ENCODE results near the gene LRRC27.

The LRRC27 gene

GRCh38 chr10:132357286-132358058 is 25.5 kb downstream of the LRRC27 start:
- Histone ChIP-seq H3K14ac (ENCODE audit: low read length in 2 of 2) (no peak overlapping the region), H3K18ac (ENCODE audit: low read depth in 1 of 2, low read length in 2 of 2) (no peak overlapping the region), H3K9me3 (ENCODE audit: control insufficient read depth, low read length) (no peaks in the 10 kb centered on the region), H3K23ac (ENCODE audit: low read length in 2 of 2) (no peak overlapping the region), H3K4me3 (ENCODE audit: insufficient read depth in 1 of 2, low read depth in 1 of 2, low read length in 2 of 2) (no peak overlapping the region), H4K8ac (ENCODE audit: low read length) (no peak overlapping the region), H2AFZ (ENCODE audit: low read depth, low read length) (no peak overlapping the region), H3K4ac (ENCODE audit: low read depth in 1 of 2, low read length in 2 of 2) (no peak overlapping the region), H3K79me1 (replicated peaks; ENCODE audit: low read length, poor library complexity, severe bottlenecking) (no peaks in the 10 kb centered on the region), H2AK5ac (ENCODE audit: low read length, severe bottlenecking) (no peak overlapping the region), H2BK12ac (ENCODE audit: low read length in 2 of 2) (no peak overlapping the region), H2BK5ac (ENCODE audit: low read depth, low read length, poor library complexity, severe bottlenecking) (no peak overlapping the region), H3K27ac (ENCODE audit: low read length, poor library complexity, severe bottlenecking) (no peak overlapping the region), H2BK15ac (ENCODE audit: low read depth, poor library complexity, severe bottlenecking) (no peak overlapping the region), H3K9ac (ENCODE audit: low read length) (no peak overlapping the region), H3K4me1 (ENCODE audit: control insufficient read depth, insufficient read depth, low read depth, low read length) (peaks cover 5% of the 10 kb centered on the region), H4K91ac (ENCODE audit: low read length) (no peak overlapping the region), H2BK120ac (ENCODE audit: low read depth, low read length) (no peak overlapping the region), H3K4me2 (ENCODE audit: low read length, poor library complexity, severe bottlenecking) (no peak overlapping the region), H3K27me3 (ENCODE audit: control insufficient read depth in 1 of 2, insufficient read depth in 1 of 2, low read length in 2 of 2) (no peaks in the 10 kb centered on the region), H3K36me3 (ENCODE audit: control insufficient read depth in 1 of 2, insufficient read depth in 2 of 2, low read depth in 1 of 2, low read length in 2 of 2) (peaks cover 14 to 43% of the 10 kb centered on the region in 2 experiments)
- WGBS = 95% methylated on average over 14 of the region's 15 CpGs
- no peak for DNase-seq

GRCh38 chr10:132359305-132360040 is 27.5 kb downstream of the LRRC27 start:
- Histone ChIP-seq H4K8ac (ENCODE audit: low read length) (no peak overlapping the region), H3K4ac (ENCODE audit: low read depth in 1 of 2, low read length in 2 of 2) (no peak overlapping the region), H2BK120ac (ENCODE audit: low read depth, low read length) (no peak overlapping the region), H3K9ac (ENCODE audit: low read length) (no peak overlapping the region), H3K23ac (ENCODE audit: low read length in 2 of 2) (no peak overlapping the region), H2BK5ac (ENCODE audit: low read depth, low read length, poor library complexity, severe bottlenecking) (no peak overlapping the region), H3K9me3 (ENCODE audit: control insufficient read depth, low read length) (no peaks in the 10 kb centered on the region), H3K27me3 (ENCODE audit: control insufficient read depth in 1 of 2, insufficient read depth in 1 of 2, low read length in 2 of 2) (no peaks in the 10 kb centered on the region), H2BK15ac (ENCODE audit: low read depth, poor library complexity, severe bottlenecking) (no peak overlapping the region), H3K18ac (ENCODE audit: low read depth in 1 of 2, low read length in 2 of 2) (no peak overlapping the region), H3K27ac (ENCODE audit: low read length, poor library complexity, severe bottlenecking) (no peak overlapping the region), H2BK12ac (ENCODE audit: low read length in 2 of 2) (no peak overlapping the region), H3K4me1 (ENCODE audit: control insufficient read depth, insufficient read depth, low read depth, low read length) (no peaks in the 10 kb centered on the region), H3K36me3 (ENCODE audit: control insufficient read depth in 1 of 2, insufficient read depth in 2 of 2, low read depth in 1 of 2, low read length in 2 of 2) (peaks cover 20 to 34% of the 10 kb centered on the region in 2 experiments), H4K91ac (ENCODE audit: low read length) (no peak overlapping the region), H3K4me2 (ENCODE audit: low read length, poor library complexity, severe bottlenecking) (no peak overlapping the region), H3K79me1 (replicated peaks; ENCODE audit: low read length, poor library complexity, severe bottlenecking) (no peaks in the 10 kb centered on the region), H3K4me3 (ENCODE audit: insufficient read depth in 1 of 2, low read depth in 1 of 2, low read length in 2 of 2) (no peak overlapping the region), H2AK5ac (ENCODE audit: low read length, severe bottlenecking) (no peak overlapping the region), H3K14ac (ENCODE audit: low read length in 2 of 2) (no peak overlapping the region), H2AFZ (ENCODE audit: low read depth, low read length) (no peak overlapping the region)
- DNase-seq = no peak
- 97% methylated on average over 21 of the region's 21 CpGs for WGBS

GRCh38 chr10:132360766-132361447 is 28.9 kb downstream of the LRRC27 start:
- no peaks in the 10 kb centered on the region for H3K4me1 ChIP-seq (ENCODE audit: control insufficient read depth, insufficient read depth, low read depth, low read length)
- H2BK120ac ChIP-seq (ENCODE audit: low read depth, low read length) = no peak overlapping the region
- no peak overlapping the region for H4K91ac ChIP-seq (ENCODE audit: low read length)
- no peak overlapping the region for H3K4ac ChIP-seq (ENCODE audit: low read depth in 1 of 2, low read length in 2 of 2)
- H2AK5ac ChIP-seq (ENCODE audit: low read length, severe bottlenecking) = no peak overlapping the region
- H3K14ac ChIP-seq (ENCODE audit: low read length in 2 of 2) = no peak overlapping the region
- no peak overlapping the region for H3K4me2 ChIP-seq (ENCODE audit: low read length, poor library complexity, severe bottlenecking)
- no peaks in the 10 kb centered on the region for H3K79me1 ChIP-seq (replicated peaks; ENCODE audit: low read length, poor library complexity, severe bottlenecking)
- no peaks in the 10 kb centered on the region for H3K27me3 ChIP-seq (ENCODE audit: control insufficient read depth in 1 of 2, insufficient read depth in 1 of 2, low read length in 2 of 2)
- no peak overlapping the region for H3K9ac ChIP-seq (ENCODE audit: low read length)
- no peak overlapping the region for H2BK15ac ChIP-seq (ENCODE audit: low read depth, poor library complexity, severe bottlenecking)
- no peak overlapping the region for H3K4me3 ChIP-seq (ENCODE audit: insufficient read depth in 1 of 2, low read depth in 1 of 2, low read length in 2 of 2)
- no peaks in the 10 kb centered on the region for H3K9me3 ChIP-seq (ENCODE audit: control insufficient read depth, low read length)
- WGBS = 62% methylated on average over 22 of the region's 22 CpGs
- no peak overlapping the region for H3K23ac ChIP-seq (ENCODE audit: low read length in 2 of 2)
- no peak overlapping the region for H2BK12ac ChIP-seq (ENCODE audit: low read length in 2 of 2)
- no peak overlapping the region for H2AFZ ChIP-seq (ENCODE audit: low read depth, low read length)
- H3K27ac ChIP-seq (ENCODE audit: low read length, poor library complexity, severe bottlenecking) = no peak overlapping the region
- peaks cover 30 to 33% of the 10 kb centered on the region in 2 experiments for H3K36me3 ChIP-seq (ENCODE audit: control insufficient read depth in 1 of 2, insufficient read depth in 2 of 2, low read depth in 1 of 2, low read length in 2 of 2)
- DNase-seq = no peak
- H3K18ac ChIP-seq (ENCODE audit: low read depth in 1 of 2, low read length in 2 of 2) = no peak overlapping the region
- no peak overlapping the region for H2BK5ac ChIP-seq (ENCODE audit: low read depth, low read length, poor library complexity, severe bottlenecking)
- H4K8ac ChIP-seq (ENCODE audit: low read length) = no peak overlapping the region

- H2AK5ac ChIP-seq (ENCODE audit: low read length, severe bottlenecking) = no peak overlapping the region
- no peak for DNase-seq
- no peak overlapping the region for H4K8ac ChIP-seq (ENCODE audit: low read length)
- peaks cover 37% of the 10 kb centered on the region in 2 experiments for H3K36me3 ChIP-seq (ENCODE audit: control insufficient read depth in 1 of 2, insufficient read depth in 2 of 2, low read depth in 1 of 2, low read length in 2 of 2)
- no peak overlapping the region for H3K23ac ChIP-seq (ENCODE audit: low read length in 2 of 2)
- H3K4ac ChIP-seq (ENCODE audit: low read depth in 1 of 2, low read length in 2 of 2) = no peak overlapping the region
- no peak overlapping the region for H3K18ac ChIP-seq (ENCODE audit: low read depth in 1 of 2, low read length in 2 of 2)
- H3K79me1 ChIP-seq (replicated peaks; ENCODE audit: low read length, poor library complexity, severe bottlenecking) = no peaks in the 10 kb centered on the region
- no peaks in the 10 kb centered on the region for H3K9me3 ChIP-seq (ENCODE audit: control insufficient read depth, low read length)
- no peak overlapping the region for H2BK12ac ChIP-seq (ENCODE audit: low read length in 2 of 2)
- no peaks in the 10 kb centered on the region for H3K27me3 ChIP-seq (ENCODE audit: control insufficient read depth in 1 of 2, insufficient read depth in 1 of 2, low read length in 2 of 2)
- H2BK120ac ChIP-seq (ENCODE audit: low read depth, low read length) = no peak overlapping the region
- no peak overlapping the region for H2BK15ac ChIP-seq (ENCODE audit: low read depth, poor library complexity, severe bottlenecking)
- 96% methylated on average over 15 of the region's 15 CpGs for WGBS
- peak overlapping the region; percentile 54 for H4K91ac ChIP-seq (ENCODE audit: low read length)
- no peak overlapping the region for H3K27ac ChIP-seq (ENCODE audit: low read length, poor library complexity, severe bottlenecking)
- no peak overlapping the region for H3K9ac ChIP-seq (ENCODE audit: low read length)
- no peak overlapping the region for H2BK5ac ChIP-seq (ENCODE audit: low read depth, low read length, poor library complexity, severe bottlenecking)
- H2AFZ ChIP-seq (ENCODE audit: low read depth, low read length) = no peak overlapping the region
- no peak overlapping the region for H3K4me3 ChIP-seq (ENCODE audit: insufficient read depth in 1 of 2, low read depth in 1 of 2, low read length in 2 of 2)
- H3K4me2 ChIP-seq (ENCODE audit: low read length, poor library complexity, severe bottlenecking) = no peak overlapping the region
- H3K14ac ChIP-seq (ENCODE audit: low read length in 2 of 2) = no peak overlapping the region
- H3K4me1 ChIP-seq (ENCODE audit: control insufficient read depth, insufficient read depth, low read depth, low read length) = no peaks in the 10 kb centered on the region
Measured at GRCh38 chr10:132361581-132362101, 29.6 kb downstream of the LRRC27 start.

Data from mesenchymal stem cell (in vitro differentiated cells and primary cell).